ENCODE measurements around the gene LIX1L.
A peak's percentile ranks its signal among the peaks of the same experiment; 100 is the strongest.

LIX1L gene

GRCh38 chr1:145960468-145961108, 2.8 kb upstream of the LIX1L start:
- H3K36me3 ChIP-seq (ENCODE audit: control insufficient read depth, insufficient read depth, low read length, severe bottlenecking), result no peaks in the 10 kb centered on the region
- H3K27me3 ChIP-seq (replicated peaks; ENCODE audit: control insufficient read depth, insufficient read depth, low read length), result no peaks in the 10 kb centered on the region
- DNase-seq (ENCODE audit: low read depth), result peak; percentile 85

GRCh38 chr1:145959957-145960467, 2.2 kb upstream of the LIX1L start:
- Histone ChIP-seq H3K4me1 (ENCODE audit: control insufficient read depth, insufficient read depth, low read length) (peaks cover 64% of the 10 kb centered on the region), H3K36me3 (ENCODE audit: control insufficient read depth, insufficient read depth, low read length, severe bottlenecking) (no peaks in the 10 kb centered on the region), H3K27me3 (replicated peaks; ENCODE audit: control insufficient read depth, insufficient read depth, low read length) (no peaks in the 10 kb centered on the region)

More at GRCh38 chr1:145960468-145961108, 2.8 kb upstream of the LIX1L start:
- H3K9me3 ChIP-seq (ENCODE audit: control insufficient read depth, low read length), result no peaks in the 10 kb centered on the region
- peak overlapping the region; percentile 86 for H3K4me3 ChIP-seq (ENCODE audit: low read length)
- peak overlapping the region; percentile 87 for H3K9ac ChIP-seq (ENCODE audit: low read length)
- peaks cover 61% of the 10 kb centered on the region for H3K4me1 ChIP-seq (ENCODE audit: control insufficient read depth, insufficient read depth, low read length)

GRCh38 chr1:145959333-145959732, 1.5 kb upstream of the LIX1L start:
- peaks cover 69% of the 10 kb centered on the region for H3K4me1 ChIP-seq (ENCODE audit: control insufficient read depth, insufficient read depth, low read length)
- H3K4me3 ChIP-seq (ENCODE audit: low read length), result no peak overlapping the region
- H3K36me3 ChIP-seq (ENCODE audit: control insufficient read depth, insufficient read depth, low read length, severe bottlenecking), result no peaks in the 10 kb centered on the region
- H3K9me3 ChIP-seq (ENCODE audit: control insufficient read depth, low read length), result no peaks in the 10 kb centered on the region
- DNase-seq (ENCODE audit: low read depth), result no peak
- H3K9ac ChIP-seq (ENCODE audit: low read length), result no peak overlapping the region
- H3K27me3 ChIP-seq (replicated peaks; ENCODE audit: control insufficient read depth, insufficient read depth, low read length), result no peaks in the 10 kb centered on the region

More at GRCh38 chr1:145959957-145960467, 2.2 kb upstream of the LIX1L start:
- H3K9me3 ChIP-seq (ENCODE audit: control insufficient read depth, low read length), result no peaks in the 10 kb centered on the region
- H3K9ac ChIP-seq (ENCODE audit: low read length), result peak overlapping the region; percentile 87
- DNase-seq (ENCODE audit: low read depth), result no peak
- peak overlapping the region; percentile 86 for H3K4me3 ChIP-seq (ENCODE audit: low read length)

GRCh38 chr1:145958734-145959133, 917 bp upstream of the LIX1L start:
- Histone ChIP-seq H3K36me3 (ENCODE audit: control insufficient read depth, insufficient read depth, low read length, severe bottlenecking) (no peaks in the 10 kb centered on the region), H3K9me3 (ENCODE audit: control insufficient read depth, low read length) (no peaks in the 10 kb centered on the region), H3K27me3 (replicated peaks; ENCODE audit: control insufficient read depth, insufficient read depth, low read length) (no peaks in the 10 kb centered on the region), H3K9ac (ENCODE audit: low read length) (peak overlapping the region; percentile 91), H3K4me1 (ENCODE audit: control insufficient read depth, insufficient read depth, low read length) (peaks cover 69% of the 10 kb centered on the region), H3K4me3 (ENCODE audit: low read length) (no peak overlapping the region)
- DNase-seq (ENCODE audit: low read depth), result no peak

GRCh38 chr1:145956781-145957442, 905 bp downstream of the LIX1L start:
- no peaks in the 10 kb centered on the region for H3K27me3 ChIP-seq (replicated peaks; ENCODE audit: control insufficient read depth, insufficient read depth, low read length)
- peak overlapping the region; percentile 91 for H3K4me3 ChIP-seq (ENCODE audit: low read length)
- H3K36me3 ChIP-seq (ENCODE audit: control insufficient read depth, insufficient read depth, low read length, severe bottlenecking), result peaks cover under 1% of the 10 kb centered on the region
- DNase-seq (ENCODE audit: low read depth), result peak; percentile 72
- H3K4me1 ChIP-seq (ENCODE audit: control insufficient read depth, insufficient read depth, low read length), result peaks cover 55% of the 10 kb centered on the region
- H3K9me3 ChIP-seq (ENCODE audit: control insufficient read depth, low read length), result no peaks in the 10 kb centered on the region
- peak overlapping the region; percentile 91 for H3K9ac ChIP-seq (ENCODE audit: low read length)

- H3K27me3 ChIP-seq (replicated peaks; ENCODE audit: control insufficient read depth, insufficient read depth, low read length), result no peaks in the 10 kb centered on the region
- H3K4me1 ChIP-seq (ENCODE audit: control insufficient read depth, insufficient read depth, low read length), result peaks cover 50% of the 10 kb centered on the region
- peak overlapping the region; percentile 91 for H3K4me3 ChIP-seq (ENCODE audit: low read length)
- H3K36me3 ChIP-seq (ENCODE audit: control insufficient read depth, insufficient read depth, low read length, severe bottlenecking), result peaks cover 3% of the 10 kb centered on the region
- peak overlapping the region; percentile 91 for H3K9ac ChIP-seq (ENCODE audit: low read length)
- DNase-seq (ENCODE audit: low read depth), result no peak
- H3K9me3 ChIP-seq (ENCODE audit: control insufficient read depth, low read length), result no peaks in the 10 kb centered on the region
Measured at GRCh38 chr1:145956361-145956760, 1.5 kb downstream of the LIX1L start.

GRCh38 chr1:145955436-145955835, 2.4 kb downstream of the LIX1L start:
- Histone ChIP-seq H3K9ac (ENCODE audit: low read length) (peak overlapping the region; percentile 8), H3K36me3 (ENCODE audit: control insufficient read depth, insufficient read depth, low read length, severe bottlenecking) (peaks cover 3% of the 10 kb centered on the region), H3K4me1 (ENCODE audit: control insufficient read depth, insufficient read depth, low read length) (peaks cover 43% of the 10 kb centered on the region), H3K9me3 (ENCODE audit: control insufficient read depth, low read length) (no peaks in the 10 kb centered on the region), H3K27me3 (replicated peaks; ENCODE audit: control insufficient read depth, insufficient read depth, low read length) (no peaks in the 10 kb centered on the region), H3K4me3 (ENCODE audit: low read length) (peak overlapping the region; percentile 91)
- DNase-seq (ENCODE audit: low read depth), result peak; percentile 67

- Histone ChIP-seq H3K4me3 (ENCODE audit: low read length) (no peak overlapping the region), H3K9ac (ENCODE audit: low read length) (no peak overlapping the region), H3K4me1 (ENCODE audit: control insufficient read depth, insufficient read depth, low read length) (peaks cover 43% of the 10 kb centered on the region), H3K9me3 (ENCODE audit: control insufficient read depth, low read length) (no peaks in the 10 kb centered on the region), H3K36me3 (ENCODE audit: control insufficient read depth, insufficient read depth, low read length, severe bottlenecking) (peaks cover 3% of the 10 kb centered on the region), H3K27me3 (replicated peaks; ENCODE audit: control insufficient read depth, insufficient read depth, low read length) (no peaks in the 10 kb centered on the region)
- no peak for DNase-seq (ENCODE audit: low read depth)
Measured at GRCh38 chr1:145953861-145954260, 4.0 kb downstream of the LIX1L start.

GRCh38 chr1:145952903-145953302, 4.9 kb downstream of the LIX1L start:
- DNase-seq (ENCODE audit: low read depth), result no peak
- Histone ChIP-seq H3K36me3 (ENCODE audit: control insufficient read depth, insufficient read depth, low read length, severe bottlenecking) (peaks cover 3% of the 10 kb centered on the region), H3K4me3 (ENCODE audit: low read length) (no peak overlapping the region), H3K4me1 (ENCODE audit: control insufficient read depth, insufficient read depth, low read length) (peaks cover 37% of the 10 kb centered on the region), H3K9me3 (ENCODE audit: control insufficient read depth, low read length) (no peaks in the 10 kb centered on the region), H3K27me3 (replicated peaks; ENCODE audit: control insufficient read depth, insufficient read depth, low read length) (no peaks in the 10 kb centered on the region), H3K9ac (ENCODE audit: low read length) (no peak overlapping the region)

GRCh38 chr1:145951526-145951925, 6.3 kb downstream of the LIX1L start:
- Histone ChIP-seq H3K4me3 (ENCODE audit: low read length) (no peak overlapping the region), H3K9me3 (ENCODE audit: control insufficient read depth, low read length) (no peaks in the 10 kb centered on the region), H3K27me3 (replicated peaks; ENCODE audit: control insufficient read depth, insufficient read depth, low read length) (no peaks in the 10 kb centered on the region), H3K4me1 (ENCODE audit: control insufficient read depth, insufficient read depth, low read length) (peaks cover 30% of the 10 kb centered on the region), H3K36me3 (ENCODE audit: control insufficient read depth, insufficient read depth, low read length, severe bottlenecking) (peaks cover 12% of the 10 kb centered on the region), H3K9ac (ENCODE audit: low read length) (no peak overlapping the region)
- DNase-seq (ENCODE audit: low read depth), result no peak

GRCh38 chr1:145949219-145949618, 8.6 kb downstream of the LIX1L start:
- Histone ChIP-seq H3K27me3 (replicated peaks; ENCODE audit: control insufficient read depth, insufficient read depth, low read length) (no peaks in the 10 kb centered on the region), H3K9me3 (ENCODE audit: control insufficient read depth, low read length) (no peaks in the 10 kb centered on the region), H3K4me3 (ENCODE audit: low read length) (no peak overlapping the region), H3K9ac (ENCODE audit: low read length) (no peak overlapping the region), H3K4me1 (ENCODE audit: control insufficient read depth, insufficient read depth, low read length) (peaks cover 7% of the 10 kb centered on the region), H3K36me3 (ENCODE audit: control insufficient read depth, insufficient read depth, low read length, severe bottlenecking) (peaks cover 15% of the 10 kb centered on the region)
- DNase-seq (ENCODE audit: low read depth), result peak; percentile 49

All from adipocyte (in vitro differentiated cells).